ENCODE data around the gene MS4A4A.

Gene MS4A4A

GRCh38 chr11:60303661-60304060 lies 23.2 kb downstream of the MS4A4A start:
- no peak for DNase-seq

- no peak for DNase-seq
These were observed 25.6 kb downstream of the MS4A4A start for GRCh38 chr11:60305906-60306619.

- no peak for DNase-seq
These were observed 27.2 kb downstream of the MS4A4A start for GRCh38 chr11:60307507-60308195.

GRCh38 chr11:60310407-60310998 lies 30.0 kb downstream of the MS4A4A start:
- no peak for DNase-seq

GRCh38 chr11:60314635-60315321 lies 34.3 kb downstream of the MS4A4A start:
- no peak for DNase-seq

GRCh38 chr11:60315871-60316270 lies 35.4 kb downstream of the MS4A4A start:
- DNase-seq: no peak

GRCh38 chr11:60316317-60316716 lies 35.9 kb downstream of the MS4A4A start:
- DNase-seq: no peak

GRCh38 chr11:60318726-60319125 lies 38.3 kb downstream of the MS4A4A start:
- no peak for DNase-seq

GRCh38 chr11:60321051-60321450 lies 40.6 kb downstream of the MS4A4A start:
- DNase-seq: no peak

- no peak for DNase-seq
These were observed 46.5 kb downstream of the MS4A4A start, which contains the start of gene MS4A6E for GRCh38 chr11:60326955-60327354. Gene MS4A6E, plus strand, starts transcription at chr11:60327255. Its CDS starts 7,641 bp downstream, at chr11:60334896.

GRCh38 chr11:60328460-60328859 lies 48.0 kb downstream of the MS4A4A start:
- no peak for DNase-seq

GRCh38 chr11:60332846-60333245 lies 52.4 kb downstream of the MS4A4A start:
- DNase-seq: no peak

GRCh38 chr11:60334005-60334620 lies 53.6 kb downstream of the MS4A4A start:
- peak; percentile 80 for DNase-seq

GRCh38 chr11:60336767-60337391 lies 56.4 kb downstream of the MS4A4A start:
- no peak for DNase-seq

GRCh38 chr11:60338053-60338452 lies 57.6 kb downstream of the MS4A4A start:
- no peak for DNase-seq

GRCh38 chr11:60339356-60339755 lies 58.9 kb downstream of the MS4A4A start:
- no peak for DNase-seq

GRCh38 chr11:60343094-60343704 lies 62.7 kb downstream of the MS4A4A start:
- no peak for DNase-seq

- no peak for DNase-seq
These were observed 63.7 kb downstream of the MS4A4A start for GRCh38 chr11:60344146-60344545.

- no peak for DNase-seq
These were observed 65.0 kb downstream of the MS4A4A start for GRCh38 chr11:60345489-60345888.

GRCh38 chr11:60347084-60347797 lies 66.8 kb downstream of the MS4A4A start:
- no peak for DNase-seq

GRCh38 chr11:60348116-60348515 lies 67.7 kb downstream of the MS4A4A start:
- no peak for DNase-seq

All from activated effector memory CD4-positive, alpha-beta T cell treated with anti-CD3 and anti-CD28 coated beads, Interleukin-2, amount 50 U/mL, for 16 hours (primary cell).